ENCODE data around the gene ZSWIM9.

Gene ZSWIM9

GRCh38 chr19:48137411-48137810 lies 33.1 kb upstream of the ZSWIM9 start (continued):
- TF ChIP-seq ZNF16 (tag by site-specific recombination; IDR thresholded peaks at IDR 0.05; ENCODE audit: low read depth), result no peak
- no peak for TF ChIP-seq TSHZ1 (tag by site-specific recombination; IDR thresholded peaks at IDR 0.05; ENCODE audit: borderline replicate concordance)
- TF ChIP-seq, protein P1, sequence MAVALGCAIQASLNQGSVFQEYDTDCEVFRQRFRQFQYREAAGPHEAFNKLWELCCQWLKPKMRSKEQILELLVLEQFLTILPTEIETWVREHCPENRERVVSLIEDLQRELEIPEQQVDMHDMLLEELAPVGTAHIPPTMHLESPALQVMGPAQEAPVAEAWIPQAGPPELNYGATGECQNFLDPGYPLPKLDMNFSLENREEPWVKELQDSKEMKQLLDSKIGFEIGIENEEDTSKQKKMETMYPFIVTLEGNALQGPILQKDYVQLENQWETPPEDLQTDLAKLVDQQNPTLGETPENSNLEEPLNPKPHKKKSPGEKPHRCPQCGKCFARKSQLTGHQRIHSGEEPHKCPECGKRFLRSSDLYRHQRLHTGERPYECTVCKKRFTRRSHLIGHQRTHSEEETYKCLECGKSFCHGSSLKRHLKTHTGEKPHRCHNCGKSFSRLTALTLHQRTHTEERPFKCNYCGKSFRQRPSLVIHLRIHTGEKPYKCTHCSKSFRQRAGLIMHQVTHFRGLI (tag by site-specific recombination; IDR thresholded peaks at IDR 0.05), result no peak
- no peak for TF ChIP-seq ZNF394 (tag by site-specific recombination; IDR thresholded peaks at IDR 0.05; ENCODE audit: borderline replicate concordance)
- TF ChIP-seq ZNF596 (tag by site-specific recombination; IDR thresholded peaks at IDR 0.05), result no peak
- no peak for TF ChIP-seq ZNF292 (tag by site-specific recombination; IDR thresholded peaks at IDR 0.05; ENCODE audit: borderline replicate concordance, low read depth)

- H3K4me1 ChIP-seq (ENCODE audit: control insufficient read depth, insufficient read depth, low read length), result no peaks in the 10 kb centered on the region
- TF ChIP-seq GLIS2 (tag by site-specific recombination; IDR thresholded peaks at IDR 0.05), result peak; percentile 19; the same call in 1 of the 2 replicates
- TF ChIP-seq ZNF292 (tag by site-specific recombination; IDR thresholded peaks at IDR 0.05; ENCODE audit: borderline replicate concordance, low read depth), result no peak
- TF ChIP-seq ZIC2 (tag by site-specific recombination; IDR thresholded peaks at IDR 0.05), result peak; percentile 94
- no peak for TF ChIP-seq ZNF624 (tag by site-specific recombination; IDR thresholded peaks at IDR 0.05)
- no peak for TF ChIP-seq ZNF677 (tag by site-specific recombination; IDR thresholded peaks at IDR 0.05)
- TF ChIP-seq GLIS1 (tag by site-specific recombination; IDR thresholded peaks at IDR 0.05), result peak; percentile 73
- TF ChIP-seq ZNF776 (tag by site-specific recombination; IDR thresholded peaks at IDR 0.05; ENCODE audit: borderline replicate concordance), result no peak
- TF ChIP-seq MZF1 (tag by site-specific recombination; IDR thresholded peaks at IDR 0.05; ENCODE audit: borderline replicate concordance), result no peak
- peaks cover 36 to 86% of the 10 kb centered on the region in 2 experiments for H3K36me3 ChIP-seq (ENCODE audit: control insufficient read depth in 2 of 2, insufficient read depth in 1 of 2, low read length in 2 of 2)
- no peaks in the 10 kb centered on the region for H3K9me3 ChIP-seq (ENCODE audit: control insufficient read depth, insufficient read depth, low read depth, low read length)
- ChIA-PET CTCF (interaction anchor here (0.9 to 1.2 kb wide), 2 partner anchors 13 to 175 kb away, joined by 3 read pairs; no protein-coding TSS in a partner anchor), POLR2A (no interaction called here)
- H3K4me3 ChIP-seq (ENCODE audit: low read depth, low read length), result no peak overlapping the region
- 0 out of 2 replicates have a peak overlapping the region, but pooled peaks have one; percentile 16 for H3K27ac ChIP-seq (ENCODE audit: extremely low read depth, low read depth, low read length)
Measured at GRCh38 chr19:48139053-48139452, 31.4 kb upstream of the ZSWIM9 start.

DNA sequence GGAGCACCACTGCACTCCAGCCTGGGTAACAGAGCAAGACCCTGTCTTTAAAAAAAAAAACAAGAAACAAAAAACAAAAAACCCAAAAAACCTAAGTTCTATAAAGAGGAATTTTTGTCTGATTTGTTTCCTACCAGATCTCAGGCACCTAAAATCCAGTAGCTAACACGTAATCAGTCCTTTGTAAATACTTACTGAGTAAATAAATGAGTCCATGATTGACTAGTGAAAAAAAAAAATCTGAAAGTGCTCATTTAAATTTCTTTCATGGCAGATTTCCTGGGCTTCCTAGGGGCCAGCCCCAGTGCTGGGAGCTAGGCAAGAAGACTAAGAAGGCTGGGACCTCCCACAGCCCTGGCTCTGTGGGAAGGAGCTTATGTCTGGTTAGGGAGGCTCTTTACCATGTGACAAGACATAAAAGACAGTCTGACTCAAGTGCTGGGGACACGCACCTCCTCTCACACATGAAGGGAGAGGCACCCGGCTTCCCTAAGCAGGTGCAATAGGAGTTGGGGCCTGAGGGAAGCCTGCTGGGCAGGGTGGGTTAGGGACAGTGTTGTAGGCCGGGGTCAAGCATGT lies 22.8 kb upstream of the ZSWIM9 start:
- Histone ChIP-seq H3K4me3 (ENCODE audit: low read depth, low read length) (no peak overlapping the region), H3K27ac (ENCODE audit: extremely low read depth, low read depth, low read length) (no peak overlapping the region), H3K9me3 (ENCODE audit: control insufficient read depth, insufficient read depth, low read depth, low read length) (no peaks in the 10 kb centered on the region), H3K36me3 (ENCODE audit: control insufficient read depth in 2 of 2, insufficient read depth in 1 of 2, low read length in 2 of 2) (peaks cover 78 to 95% of the 10 kb centered on the region in 2 experiments), H3K4me1 (ENCODE audit: control insufficient read depth, insufficient read depth, low read length) (no peaks in the 10 kb centered on the region)
- ChIA-PET CTCF (interaction anchor here (0.6 to 1.0 kb wide), 6 partner anchors 10 to 186 kb away, joined by 3 read pairs; no protein-coding TSS in a partner anchor), POLR2A (interaction anchor here (0.7 kb wide), 1 partner anchor 11 kb away, joined by 5 read pairs; no protein-coding TSS in a partner anchor)
- TF ChIP-seq ZNF19 (tag by site-specific recombination; IDR thresholded peaks at IDR 0.05; ENCODE audit: low read depth), result no peak
- peak; percentile 14; the same call in 1 of the 2 replicates for TF ChIP-seq ZIC2 (tag by site-specific recombination; IDR thresholded peaks at IDR 0.05)

Measured in HEK293 (cell line).